ENCODE results near the gene PRKRIP1.
"Not testable (repeated sequence)": the region's sequence is repeated elsewhere in the genome, so short reads cannot be mapped to it uniquely, and the experiment has no call there.

- TF ChIP-seq CTCF (conservative IDR thresholded peaks at IDR 0.05), result peak; percentile 52
- not testable (repeated sequence) for TF ChIP-seq ZFX (IDR thresholded peaks at IDR 0.05)
These were observed 8.7 kb downstream of the PRKRIP1 start for GRCh38 chr7:102404862-102405188.

All from C4-2B (cell line).